ENCODE measurements around the gene MAGI1.

MAGI1 gene

DNA sequence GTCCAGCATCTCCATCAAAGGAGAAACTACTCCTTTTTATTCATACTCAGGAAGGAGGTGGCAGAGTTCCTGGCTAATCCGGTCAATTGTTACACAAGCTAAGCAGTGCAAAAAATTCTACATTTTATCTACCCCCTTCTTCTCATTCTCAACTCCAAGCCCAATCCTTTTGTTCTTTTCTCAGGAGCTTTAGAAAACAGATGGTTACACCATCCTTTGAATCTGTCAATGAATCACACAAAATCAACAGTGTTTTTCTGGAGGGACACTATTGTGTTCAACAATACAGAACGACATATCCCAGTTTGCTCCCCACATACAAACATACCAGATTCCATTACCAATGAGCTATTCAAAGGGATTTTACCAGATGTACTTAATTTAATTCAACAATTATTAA, 362.1 kb downstream of the MAGI1 start:
- Histone ChIP-seq H3K4me3 (ENCODE audit: low read length) (no peak overlapping the region), H3K9ac (ENCODE audit: low read length) (no peak overlapping the region), H3K27ac (ENCODE audit: low read length) (no peak overlapping the region), H3K27me3 (ENCODE audit: control insufficient read depth, insufficient read depth, low read length) (no peaks in the 10 kb centered on the region), H3K4me1 (ENCODE audit: control insufficient read depth, low read depth, low read length) (peaks cover 6% of the 10 kb centered on the region), H3K9me3 (ENCODE audit: control insufficient read depth, low read depth, low read length) (no peaks in the 10 kb centered on the region), H3K36me3 (ENCODE audit: control insufficient read depth, low read depth, low read length) (no peaks in the 10 kb centered on the region)

DNA sequence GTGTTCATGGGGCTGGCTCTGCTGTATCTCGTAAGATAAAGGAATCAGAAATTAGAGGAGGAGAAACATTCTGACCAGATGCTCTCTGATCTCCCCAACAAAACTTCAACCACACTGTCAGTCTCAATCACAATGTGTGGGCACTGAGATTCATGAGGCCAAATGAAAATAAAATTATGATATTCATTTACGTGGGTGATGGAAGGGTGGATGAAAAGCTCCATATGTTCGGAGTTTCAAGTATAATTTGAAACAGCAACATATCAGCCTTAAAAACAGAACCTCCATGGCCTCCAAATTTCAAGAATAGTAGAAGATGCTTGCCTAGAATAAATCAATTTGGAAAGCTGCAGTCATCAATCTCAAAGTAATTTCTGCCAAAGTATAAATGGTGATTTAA, 363.7 kb downstream of the MAGI1 start:
- no peak overlapping the region for H3K4me3 ChIP-seq (ENCODE audit: low read length)
- H3K9ac ChIP-seq (ENCODE audit: low read length) = no peak overlapping the region
- H3K27me3 ChIP-seq (ENCODE audit: control insufficient read depth, insufficient read depth, low read length) = no peaks in the 10 kb centered on the region
- H3K9me3 ChIP-seq (ENCODE audit: control insufficient read depth, low read depth, low read length) = no peaks in the 10 kb centered on the region
- no peaks in the 10 kb centered on the region for H3K36me3 ChIP-seq (ENCODE audit: control insufficient read depth, low read depth, low read length)
- peaks cover 6% of the 10 kb centered on the region for H3K4me1 ChIP-seq (ENCODE audit: control insufficient read depth, low read depth, low read length)
- H3K27ac ChIP-seq (ENCODE audit: low read length) = no peak overlapping the region

DNA sequence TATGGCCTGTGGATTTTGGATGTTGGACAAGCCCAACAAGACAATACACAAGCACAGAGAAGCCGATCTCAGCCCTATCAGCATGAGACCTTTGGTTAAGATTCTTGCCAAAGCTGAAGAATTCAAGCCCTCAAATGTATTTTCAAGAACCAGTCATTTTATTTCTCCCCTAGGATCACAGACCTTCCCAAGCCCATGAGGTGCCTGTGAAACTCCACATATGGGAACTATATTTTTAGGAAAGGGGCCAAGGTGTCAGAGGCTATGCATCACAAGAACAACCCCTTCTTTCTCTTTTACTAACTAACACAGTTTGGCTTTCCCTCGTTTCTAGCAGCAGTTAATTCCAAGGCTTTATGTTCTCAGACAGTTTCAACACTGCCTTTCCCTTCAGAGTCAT, 364.5 kb downstream of the MAGI1 start:
- Histone ChIP-seq H3K4me1 (ENCODE audit: control insufficient read depth, low read depth, low read length) (peaks cover 6% of the 10 kb centered on the region), H3K27me3 (ENCODE audit: control insufficient read depth, insufficient read depth, low read length) (no peaks in the 10 kb centered on the region), H3K9ac (ENCODE audit: low read length) (no peak overlapping the region), H3K9me3 (ENCODE audit: control insufficient read depth, low read depth, low read length) (no peaks in the 10 kb centered on the region), H3K4me3 (ENCODE audit: low read length) (no peak overlapping the region), H3K36me3 (ENCODE audit: control insufficient read depth, low read depth, low read length) (no peaks in the 10 kb centered on the region), H3K27ac (ENCODE audit: low read length) (no peak overlapping the region)

DNA sequence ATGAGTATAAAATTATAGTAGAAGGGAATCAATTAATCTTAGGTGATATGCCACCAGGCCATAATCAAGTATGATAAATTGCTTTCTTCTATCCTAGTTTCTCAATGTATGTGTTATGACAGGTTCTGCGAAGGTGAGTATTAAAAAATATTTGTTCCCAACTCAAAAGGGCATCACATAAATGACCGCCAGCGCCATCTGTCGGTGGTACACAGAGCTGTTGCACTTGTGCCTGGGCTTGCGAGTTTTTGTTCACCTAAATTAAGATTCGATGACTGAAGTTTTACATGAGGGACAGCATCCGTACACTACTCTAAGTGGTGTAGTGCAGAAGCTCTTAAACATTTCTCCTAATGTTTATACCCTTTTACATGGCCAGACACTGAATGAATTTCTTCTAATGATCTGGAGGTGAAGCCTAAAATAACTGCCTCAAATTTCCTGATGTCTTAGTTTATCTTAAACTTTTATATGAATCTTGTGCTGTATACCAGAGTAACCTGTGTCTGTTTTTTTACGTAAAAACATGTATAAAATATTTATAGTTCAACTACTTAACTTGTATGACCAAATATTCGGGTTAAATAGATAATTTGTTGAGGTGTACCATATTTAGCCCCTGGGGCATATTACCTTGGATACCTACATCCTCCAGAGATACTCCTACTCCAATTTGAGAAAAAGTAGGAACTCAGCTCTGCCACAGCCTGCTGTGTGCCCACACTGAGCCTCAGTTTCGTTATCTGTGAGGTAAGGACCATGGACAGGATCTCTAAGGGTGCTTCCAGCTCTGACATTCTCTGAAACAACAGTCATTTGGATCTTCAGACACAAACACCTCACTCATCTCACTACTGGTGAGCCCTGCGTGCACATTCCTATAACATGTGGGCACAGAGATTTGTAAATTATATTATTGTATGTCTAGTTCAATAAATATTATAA, 365.6 kb downstream of the MAGI1 start:
- Histone ChIP-seq H3K27me3 (ENCODE audit: control insufficient read depth, insufficient read depth, low read length) (no peaks in the 10 kb centered on the region), H3K4me1 (ENCODE audit: control insufficient read depth, low read depth, low read length) (peaks cover 6% of the 10 kb centered on the region), H3K4me3 (ENCODE audit: low read length) (no peak overlapping the region), H3K9me3 (ENCODE audit: control insufficient read depth, low read depth, low read length) (no peaks in the 10 kb centered on the region), H3K27ac (ENCODE audit: low read length) (no peak overlapping the region), H3K36me3 (ENCODE audit: control insufficient read depth, low read depth, low read length) (no peaks in the 10 kb centered on the region), H3K9ac (ENCODE audit: low read length) (no peak overlapping the region)

DNA sequence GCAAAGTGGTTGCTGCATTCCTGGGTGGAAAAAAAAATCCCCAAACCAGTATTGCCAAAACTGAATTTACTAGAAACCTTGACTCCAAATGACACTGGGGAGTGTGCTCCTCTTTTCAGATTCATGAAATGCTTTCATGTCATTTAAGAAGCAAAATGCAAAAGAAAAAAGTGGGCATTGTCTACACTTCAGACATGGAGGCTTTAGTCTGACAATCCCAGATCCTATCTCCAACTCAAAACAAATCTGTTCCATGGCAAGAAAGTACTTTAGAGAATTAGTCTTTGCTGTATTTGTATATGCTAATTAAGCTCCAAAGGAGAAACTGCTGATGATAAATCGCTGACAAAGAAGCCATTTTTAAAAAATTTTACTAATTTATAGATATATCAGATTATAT, 366.7 kb downstream of the MAGI1 start:
- Histone ChIP-seq H3K27me3 (ENCODE audit: control insufficient read depth, insufficient read depth, low read length) (no peaks in the 10 kb centered on the region), H3K9me3 (ENCODE audit: control insufficient read depth, low read depth, low read length) (no peaks in the 10 kb centered on the region), H3K4me3 (ENCODE audit: low read length) (no peak overlapping the region), H3K9ac (ENCODE audit: low read length) (no peak overlapping the region), H3K4me1 (ENCODE audit: control insufficient read depth, low read depth, low read length) (peaks cover 6% of the 10 kb centered on the region), H3K27ac (ENCODE audit: low read length) (no peak overlapping the region), H3K36me3 (ENCODE audit: control insufficient read depth, low read depth, low read length) (no peaks in the 10 kb centered on the region)

DNA sequence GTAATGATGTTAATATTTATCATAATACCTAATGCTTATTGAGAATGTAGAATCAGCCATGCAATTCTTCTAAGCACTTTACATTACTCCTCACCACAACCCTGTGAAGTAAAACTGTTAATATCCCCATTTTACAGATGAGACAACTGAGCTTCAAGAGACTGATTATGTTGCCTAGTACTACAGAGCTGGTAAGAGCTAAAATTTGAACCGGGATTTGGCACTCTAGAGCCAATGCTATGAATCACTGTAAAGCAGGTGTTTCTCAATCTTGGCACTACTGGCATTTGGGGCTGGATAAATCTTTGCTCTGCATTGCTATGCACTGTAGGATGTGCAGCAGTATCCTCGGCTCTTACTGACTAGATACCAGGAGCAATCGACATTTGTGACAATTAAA, 367.7 kb downstream of the MAGI1 start:
- Histone ChIP-seq H3K4me3 (ENCODE audit: low read length) (no peak overlapping the region), H3K27me3 (ENCODE audit: control insufficient read depth, insufficient read depth, low read length) (no peaks in the 10 kb centered on the region), H3K9me3 (ENCODE audit: control insufficient read depth, low read depth, low read length) (no peaks in the 10 kb centered on the region), H3K36me3 (ENCODE audit: control insufficient read depth, low read depth, low read length) (no peaks in the 10 kb centered on the region), H3K27ac (ENCODE audit: low read length) (no peak overlapping the region), H3K4me1 (ENCODE audit: control insufficient read depth, low read depth, low read length) (peaks cover 3% of the 10 kb centered on the region), H3K9ac (ENCODE audit: low read length) (no peak overlapping the region)

DNA sequence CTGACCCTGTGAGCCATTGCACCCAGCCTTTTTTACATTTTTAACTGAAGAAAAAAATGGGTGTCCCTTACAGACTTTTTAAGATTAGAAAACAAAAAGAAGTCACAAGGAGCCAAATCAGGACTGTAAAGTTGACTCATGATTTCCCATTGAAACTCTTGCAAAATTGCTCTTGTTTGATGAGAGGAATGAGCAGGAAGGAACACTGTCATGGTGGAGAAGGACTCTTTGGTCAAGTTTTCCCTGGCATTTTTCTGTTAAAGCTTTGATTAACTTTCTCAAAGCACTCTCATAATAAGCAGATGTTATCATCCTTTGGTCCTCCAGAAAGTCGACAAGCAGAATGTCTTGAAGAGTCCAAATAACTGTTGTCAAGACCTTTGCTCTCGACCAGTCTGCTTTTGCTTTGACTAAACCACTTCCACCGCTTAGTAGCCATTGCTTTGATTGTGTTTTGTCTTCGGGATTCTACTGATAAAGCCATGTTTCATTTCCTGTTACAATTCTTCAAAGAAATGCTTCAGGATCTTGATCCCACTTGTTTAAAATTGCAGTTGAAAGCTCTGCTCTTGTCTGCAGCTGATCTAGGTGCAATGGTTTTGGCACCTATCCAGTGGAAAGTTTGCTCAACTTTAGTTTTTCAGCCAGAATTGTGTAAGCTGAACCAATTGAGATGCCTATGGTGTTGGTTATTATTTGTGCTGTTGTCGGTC, 369.4 kb downstream of the MAGI1 start:
- Histone ChIP-seq H3K4me1 (ENCODE audit: control insufficient read depth, low read depth, low read length) (peaks cover 4% of the 10 kb centered on the region), H3K9me3 (ENCODE audit: control insufficient read depth, low read depth, low read length) (no peaks in the 10 kb centered on the region), H3K36me3 (ENCODE audit: control insufficient read depth, low read depth, low read length) (no peaks in the 10 kb centered on the region), H3K27ac (ENCODE audit: low read length) (no peak overlapping the region), H3K27me3 (ENCODE audit: control insufficient read depth, insufficient read depth, low read length) (no peaks in the 10 kb centered on the region), H3K9ac (ENCODE audit: low read length) (no peak overlapping the region), H3K4me3 (ENCODE audit: low read length) (no peak overlapping the region)

DNA sequence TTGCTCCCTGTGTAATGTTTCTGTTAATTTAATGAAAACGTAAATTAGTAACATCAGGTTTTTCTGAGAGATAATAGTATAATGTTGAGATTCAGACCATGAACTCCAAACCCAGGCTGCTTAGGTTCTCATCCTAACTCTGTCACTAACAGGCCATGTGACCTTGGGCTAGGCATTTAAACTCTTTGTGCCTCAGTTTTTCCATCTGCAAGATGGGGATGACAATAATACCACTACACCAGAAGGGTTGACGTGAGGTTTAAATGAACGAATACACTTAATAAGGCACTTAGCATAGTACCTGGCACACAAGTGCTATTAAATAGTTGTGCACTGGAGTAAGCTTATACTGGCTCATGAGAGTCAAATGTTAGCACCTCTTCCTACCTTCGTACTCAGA, 370.8 kb downstream of the MAGI1 start:
- Histone ChIP-seq H3K4me1 (ENCODE audit: control insufficient read depth, low read depth, low read length) (peaks cover 4% of the 10 kb centered on the region), H3K27ac (ENCODE audit: low read length) (no peak overlapping the region), H3K4me3 (ENCODE audit: low read length) (no peak overlapping the region), H3K27me3 (ENCODE audit: control insufficient read depth, insufficient read depth, low read length) (no peaks in the 10 kb centered on the region), H3K9me3 (ENCODE audit: control insufficient read depth, low read depth, low read length) (no peaks in the 10 kb centered on the region), H3K9ac (ENCODE audit: low read length) (no peak overlapping the region), H3K36me3 (ENCODE audit: control insufficient read depth, low read depth, low read length) (no peaks in the 10 kb centered on the region)

DNA sequence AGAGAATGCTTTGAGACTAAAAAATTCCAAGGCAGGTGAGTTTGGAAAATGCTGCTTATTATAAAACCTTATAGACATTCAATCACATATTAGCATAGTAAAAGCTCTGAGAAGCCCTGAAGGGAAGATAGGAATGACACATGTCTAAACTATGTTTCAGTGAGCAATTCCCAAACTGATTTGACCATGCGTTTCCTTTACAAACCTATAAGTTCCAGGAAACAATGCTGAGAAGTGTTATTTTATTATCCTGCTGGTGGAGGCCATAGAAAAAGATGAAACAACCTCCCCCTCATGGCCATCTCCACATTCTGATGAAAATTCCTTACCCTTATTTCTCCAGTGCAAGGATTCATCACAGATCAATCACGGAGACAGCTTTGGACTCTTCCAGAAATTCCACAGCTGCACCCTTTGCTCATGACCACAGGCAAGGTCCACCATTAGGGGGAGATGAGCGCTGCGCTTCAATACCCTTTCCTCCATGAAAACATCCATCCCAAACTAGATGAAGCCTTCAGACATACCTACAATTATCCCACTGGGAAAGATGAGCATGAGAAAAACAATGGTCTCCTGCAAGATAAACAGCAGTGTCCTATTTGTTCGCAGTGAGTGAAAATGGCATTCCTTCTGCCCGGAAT, 372.1 kb downstream of the MAGI1 start:
- Histone ChIP-seq H3K27ac (ENCODE audit: low read length) (no peak overlapping the region), H3K4me3 (ENCODE audit: low read length) (no peak overlapping the region), H3K27me3 (ENCODE audit: control insufficient read depth, insufficient read depth, low read length) (no peaks in the 10 kb centered on the region), H3K36me3 (ENCODE audit: control insufficient read depth, low read depth, low read length) (no peaks in the 10 kb centered on the region), H3K9me3 (ENCODE audit: control insufficient read depth, low read depth, low read length) (no peaks in the 10 kb centered on the region), H3K9ac (ENCODE audit: low read length) (no peak overlapping the region), H3K4me1 (ENCODE audit: control insufficient read depth, low read depth, low read length) (peaks cover 4% of the 10 kb centered on the region)

DNA sequence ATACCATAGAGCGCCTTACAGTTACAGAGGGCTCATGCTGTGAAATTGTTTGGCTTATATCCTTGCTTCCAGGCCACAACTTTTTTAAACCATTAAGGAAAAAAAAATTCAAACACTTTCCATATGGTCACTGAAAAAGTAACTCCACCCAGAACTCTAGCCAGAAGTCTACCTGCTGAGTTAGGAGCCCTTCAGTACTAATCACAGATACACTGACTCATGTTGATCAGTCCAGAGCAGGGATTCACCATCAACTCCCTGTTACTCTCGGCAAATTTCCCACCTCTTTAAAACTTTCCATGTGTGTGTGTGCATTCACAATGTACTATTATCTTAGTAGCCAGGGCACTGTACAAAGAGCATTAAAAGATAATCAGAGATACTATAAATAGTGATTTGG, 372.8 kb downstream of the MAGI1 start:
- no peaks in the 10 kb centered on the region for H3K27me3 ChIP-seq (ENCODE audit: control insufficient read depth, insufficient read depth, low read length)
- no peaks in the 10 kb centered on the region for H3K9me3 ChIP-seq (ENCODE audit: control insufficient read depth, low read depth, low read length)
- no peaks in the 10 kb centered on the region for H3K36me3 ChIP-seq (ENCODE audit: control insufficient read depth, low read depth, low read length)
- H3K4me3 ChIP-seq (ENCODE audit: low read length) = no peak overlapping the region
- no peak overlapping the region for H3K9ac ChIP-seq (ENCODE audit: low read length)
- no peak overlapping the region for H3K27ac ChIP-seq (ENCODE audit: low read length)
- peaks cover 4% of the 10 kb centered on the region for H3K4me1 ChIP-seq (ENCODE audit: control insufficient read depth, low read depth, low read length)

DNA sequence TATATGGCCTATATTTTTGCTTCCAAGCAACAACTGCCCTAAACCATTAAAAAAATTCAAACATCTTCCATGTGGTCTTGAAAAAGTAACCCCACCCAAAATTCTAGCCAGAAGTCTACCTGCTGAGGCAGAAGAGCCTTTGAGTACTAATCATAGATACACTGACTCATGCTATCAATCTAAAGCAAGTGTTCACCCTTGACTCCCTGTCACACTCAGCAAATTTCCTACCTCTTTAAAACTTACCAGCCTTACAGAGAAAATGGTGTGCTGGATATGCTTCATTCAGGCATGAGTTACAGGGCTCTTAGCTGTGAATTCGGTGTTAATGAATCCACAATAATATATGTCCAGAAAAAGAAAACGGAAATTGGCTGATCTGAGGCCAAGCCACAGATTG, 373.8 kb downstream of the MAGI1 start:
- Histone ChIP-seq H3K27me3 (ENCODE audit: control insufficient read depth, insufficient read depth, low read length) (no peaks in the 10 kb centered on the region), H3K4me1 (ENCODE audit: control insufficient read depth, low read depth, low read length) (peaks cover 4% of the 10 kb centered on the region), H3K4me3 (ENCODE audit: low read length) (no peak overlapping the region), H3K9me3 (ENCODE audit: control insufficient read depth, low read depth, low read length) (no peaks in the 10 kb centered on the region), H3K36me3 (ENCODE audit: control insufficient read depth, low read depth, low read length) (no peaks in the 10 kb centered on the region), H3K27ac (ENCODE audit: low read length) (no peak overlapping the region), H3K9ac (ENCODE audit: low read length) (no peak overlapping the region)
